ENCODE data around the gene CEP104.

The CEP104 gene

GRCh38 chr1:3785045-3785444 lies 72.0 kb downstream of the CEP104 start:
- Histone ChIP-seq H3K4me1 (ENCODE audit: insufficient read depth, low read length) (peaks cover 6% of the 10 kb centered on the region), H3K9me3 (ENCODE audit: control insufficient read depth, insufficient read depth, low read length) (no peaks in the 10 kb centered on the region), H3K36me3 (ENCODE audit: insufficient read depth, low read length) (peaks cover 33% of the 10 kb centered on the region), H3K9ac (ENCODE audit: low read depth, low read length) (no peak overlapping the region)

DNA sequence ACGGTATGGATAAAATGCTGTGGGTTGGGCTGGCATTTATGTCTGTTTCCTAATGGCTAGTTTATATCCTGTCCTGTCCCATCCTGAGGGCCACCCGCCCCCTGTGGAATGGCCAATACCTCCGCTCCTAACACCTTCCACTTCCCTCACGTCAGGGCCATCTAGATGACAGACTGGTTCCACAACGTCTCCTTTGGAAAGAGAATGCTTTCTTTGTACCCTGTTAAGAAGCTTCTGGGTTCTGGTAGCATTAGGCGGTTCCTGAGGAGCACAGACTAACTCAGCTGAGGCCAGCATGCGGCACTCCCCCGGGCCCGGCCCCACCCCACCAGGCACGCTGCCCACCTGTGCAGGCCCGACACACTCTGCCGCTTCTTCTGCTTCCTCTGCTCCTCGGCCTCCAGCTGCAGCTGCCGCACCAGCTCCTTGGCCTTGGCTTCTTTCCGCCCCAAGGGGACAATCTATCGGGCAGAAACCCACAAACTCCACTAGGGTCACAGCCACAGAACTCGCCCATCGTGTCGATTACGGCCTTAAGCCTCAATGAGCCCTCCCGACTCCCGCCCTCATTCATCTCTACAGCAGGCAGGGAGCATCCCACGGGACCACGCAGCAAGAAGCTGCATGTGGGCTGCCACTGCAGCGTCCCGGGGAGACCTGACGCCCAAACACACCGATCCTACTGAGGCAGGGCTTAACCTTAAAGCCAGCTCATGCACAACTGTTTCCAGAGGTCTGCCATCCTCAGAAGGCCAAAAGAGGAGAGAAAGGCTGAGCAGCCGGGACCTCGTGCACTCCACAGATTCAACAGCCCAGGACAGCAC lies 73.1 kb downstream of the CEP104 start:
- Histone ChIP-seq H3K36me3 (ENCODE audit: insufficient read depth, low read length) (peaks cover 38% of the 10 kb centered on the region), H3K9ac (ENCODE audit: low read depth, low read length) (no peak overlapping the region)

GRCh38 chr1:3780901-3781300 lies 76.1 kb downstream of the CEP104 start:
- peaks cover 37% of the 10 kb centered on the region for H3K36me3 ChIP-seq (ENCODE audit: insufficient read depth, low read length)
- H3K9me3 ChIP-seq (ENCODE audit: control insufficient read depth, insufficient read depth, low read length): no peaks in the 10 kb centered on the region
- H3K9ac ChIP-seq (ENCODE audit: low read depth, low read length): no peak overlapping the region
- H3K4me1 ChIP-seq (ENCODE audit: insufficient read depth, low read length): no peaks in the 10 kb centered on the region; the same call in 1 of the 2 replicates

More for the DNA sequence above, 73.1 kb downstream of the CEP104 start:
- Histone ChIP-seq H3K9me3 (ENCODE audit: control insufficient read depth, insufficient read depth, low read length) (no peaks in the 10 kb centered on the region), H3K4me1 (ENCODE audit: insufficient read depth, low read length) (no peaks in the 10 kb centered on the region)

GRCh38 chr1:3779912-3780416 lies 77.0 kb downstream of the CEP104 start:
- Histone ChIP-seq H3K4me1 (ENCODE audit: insufficient read depth, low read length) (peaks cover 9% of the 10 kb centered on the region; the same call in 1 of the 2 replicates), H3K9ac (ENCODE audit: low read depth, low read length) (no peak overlapping the region), H3K9me3 (ENCODE audit: control insufficient read depth, insufficient read depth, low read length) (no peaks in the 10 kb centered on the region), H3K36me3 (ENCODE audit: insufficient read depth, low read length) (peaks cover 35% of the 10 kb centered on the region)

- H3K9me3 ChIP-seq (ENCODE audit: control insufficient read depth, insufficient read depth, low read length): no peaks in the 10 kb centered on the region
- peaks cover 31% of the 10 kb centered on the region for H3K36me3 ChIP-seq (ENCODE audit: insufficient read depth, low read length)
- H3K4me1 ChIP-seq (ENCODE audit: insufficient read depth, low read length): peaks cover 12% of the 10 kb centered on the region; the same call in 1 of the 2 replicates
- H3K9ac ChIP-seq (ENCODE audit: low read depth, low read length): no peak overlapping the region
Measured at GRCh38 chr1:3779265-3779911, 77.6 kb downstream of the CEP104 start.

GRCh38 chr1:3778590-3779264 lies 78.3 kb downstream of the CEP104 start:
- H3K9ac ChIP-seq (ENCODE audit: low read depth, low read length): no peak overlapping the region
- peaks cover 24% of the 10 kb centered on the region for H3K36me3 ChIP-seq (ENCODE audit: insufficient read depth, low read length)
- peaks cover 14% of the 10 kb centered on the region; the same call in 1 of the 2 replicates for H3K4me1 ChIP-seq (ENCODE audit: insufficient read depth, low read length)
- H3K9me3 ChIP-seq (ENCODE audit: control insufficient read depth, insufficient read depth, low read length): no peaks in the 10 kb centered on the region

DNA sequence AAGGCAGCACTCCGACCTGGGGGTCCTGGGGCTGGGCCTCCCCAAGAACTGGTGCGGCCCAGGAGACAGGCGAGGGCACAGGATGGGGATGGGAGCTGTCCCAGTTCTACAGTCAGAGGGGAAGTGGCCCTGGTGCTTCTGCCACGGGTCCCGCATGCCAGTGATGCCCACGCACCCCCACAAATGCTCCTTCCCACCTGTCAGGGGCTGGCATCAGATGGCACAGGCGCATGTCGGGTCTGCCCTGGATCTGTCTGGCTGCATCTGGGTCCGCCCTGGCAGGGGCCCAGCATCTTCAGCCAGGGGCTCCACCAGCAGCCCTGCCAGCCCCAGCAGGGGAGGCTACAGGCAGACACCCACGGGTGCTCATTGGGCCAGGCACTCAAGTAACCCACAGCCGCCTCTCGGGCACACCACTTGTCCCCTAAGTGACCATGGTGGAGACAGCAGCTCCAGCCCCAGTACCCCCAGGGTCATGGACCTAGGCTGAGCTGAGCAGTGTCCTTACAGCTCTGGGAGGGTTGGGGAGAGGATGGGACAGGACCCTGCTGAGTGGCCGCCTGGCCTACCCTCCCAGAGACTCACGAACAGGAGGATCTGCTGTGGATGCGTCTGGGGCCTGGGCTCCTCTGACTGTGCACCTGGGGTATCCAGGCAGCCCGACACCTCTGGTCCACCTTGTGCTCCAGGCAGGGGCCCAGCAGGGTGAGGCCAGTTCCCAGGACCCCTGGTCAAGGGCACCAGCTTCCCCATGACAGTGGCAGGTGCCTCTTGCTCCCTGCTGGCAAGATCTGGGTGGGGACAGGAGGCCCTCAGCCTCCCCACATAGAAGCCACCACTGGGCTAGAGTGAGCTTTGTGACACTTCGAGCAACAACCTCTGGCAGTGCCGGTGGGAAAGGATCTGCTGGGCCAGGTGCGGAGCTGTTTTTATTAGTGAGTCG lies 79.1 kb downstream of the CEP104 start:
- H3K9ac ChIP-seq (ENCODE audit: low read depth, low read length): no peak overlapping the region
- no peaks in the 10 kb centered on the region for H3K9me3 ChIP-seq (ENCODE audit: control insufficient read depth, insufficient read depth, low read length)
- H3K4me1 ChIP-seq (ENCODE audit: insufficient read depth, low read length): peaks cover 14% of the 10 kb centered on the region; the same call in 1 of the 2 replicates
- H3K36me3 ChIP-seq (ENCODE audit: insufficient read depth, low read length): peaks cover 17% of the 10 kb centered on the region

DNA sequence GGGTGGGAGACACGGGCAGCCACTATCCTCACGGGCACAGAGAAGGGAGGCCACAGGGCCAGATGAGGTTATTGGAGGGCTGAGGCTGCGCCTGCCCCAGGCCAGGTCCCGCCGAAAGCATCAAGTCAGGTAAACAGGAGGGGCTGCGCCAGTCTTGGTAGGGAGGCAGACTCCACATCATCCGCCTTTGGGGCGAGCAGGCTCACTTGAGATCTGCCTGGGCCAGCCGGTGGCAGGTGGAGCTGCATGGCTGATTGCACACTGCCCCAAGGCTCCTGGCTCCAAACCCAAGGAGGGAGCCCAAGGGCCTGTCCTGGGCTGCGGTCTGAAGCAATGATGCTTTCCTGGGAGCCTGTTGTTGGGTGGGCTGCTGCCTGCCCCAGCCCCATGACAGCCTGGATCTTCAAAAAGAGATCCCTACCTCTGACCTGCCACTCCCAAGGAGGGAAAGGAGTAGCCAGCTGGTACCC lies 79.9 kb downstream of the CEP104 start:
- no peak overlapping the region for H3K9ac ChIP-seq (ENCODE audit: low read depth, low read length)
- peaks cover 11% of the 10 kb centered on the region for H3K36me3 ChIP-seq (ENCODE audit: insufficient read depth, low read length)
- H3K9me3 ChIP-seq (ENCODE audit: control insufficient read depth, insufficient read depth, low read length): no peaks in the 10 kb centered on the region
- H3K4me1 ChIP-seq (ENCODE audit: insufficient read depth, low read length): peaks cover 14% of the 10 kb centered on the region; the same call in 1 of the 2 replicates

GRCh38 chr1:3776231-3776961 lies 80.6 kb downstream of the CEP104 start:
- no peaks in the 10 kb centered on the region for H3K9me3 ChIP-seq (ENCODE audit: control insufficient read depth, insufficient read depth, low read length)
- peaks cover 15% of the 10 kb centered on the region; the same call in 1 of the 2 replicates for H3K4me1 ChIP-seq (ENCODE audit: insufficient read depth, low read length)
- H3K36me3 ChIP-seq (ENCODE audit: insufficient read depth, low read length): peaks cover 9% of the 10 kb centered on the region
- H3K9ac ChIP-seq (ENCODE audit: low read depth, low read length): no peak overlapping the region

DNA sequence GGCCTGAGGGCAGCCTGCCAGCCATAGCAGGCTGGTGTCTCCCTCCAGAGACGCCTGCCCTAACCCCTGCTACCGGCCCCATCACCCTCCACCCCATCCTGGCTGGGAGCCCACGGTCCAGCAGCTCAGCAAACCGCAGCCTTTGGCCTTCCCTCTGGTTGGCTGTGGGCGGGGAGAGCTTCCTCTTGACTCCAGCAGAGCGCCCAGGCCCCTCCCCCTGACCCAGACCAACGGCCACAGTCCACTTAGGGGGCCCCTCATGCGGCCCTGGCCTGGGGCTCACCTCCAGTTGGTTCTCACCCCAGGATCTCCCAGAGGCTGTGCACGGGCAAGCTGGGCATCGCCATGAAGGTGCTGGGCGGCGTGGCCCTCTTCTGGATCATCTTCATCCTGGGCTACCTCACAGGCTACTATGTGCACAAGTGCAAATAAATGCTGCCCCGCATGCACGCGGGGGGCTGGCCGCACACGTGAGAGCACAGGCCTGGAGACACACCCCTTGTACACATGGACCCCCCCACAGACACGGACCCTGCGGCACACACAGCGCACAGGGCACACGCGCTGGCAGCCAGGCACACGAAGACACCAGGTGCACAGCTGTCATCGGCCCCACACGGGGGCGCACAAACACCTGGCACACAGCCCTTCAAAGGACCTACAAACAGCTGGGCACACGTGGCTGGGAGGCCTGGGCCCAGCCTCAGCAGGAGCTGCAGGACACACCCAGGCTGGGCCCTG lies 81.4 kb downstream of the CEP104 start:
- H3K36me3 ChIP-seq (ENCODE audit: insufficient read depth, low read length): peaks cover 9% of the 10 kb centered on the region
- no peaks in the 10 kb centered on the region for H3K9me3 ChIP-seq (ENCODE audit: control insufficient read depth, insufficient read depth, low read length)
- H3K9ac ChIP-seq (ENCODE audit: low read depth, low read length): no peak overlapping the region
- peaks cover 18% of the 10 kb centered on the region; the same call in 1 of the 2 replicates for H3K4me1 ChIP-seq (ENCODE audit: insufficient read depth, low read length)

DNA sequence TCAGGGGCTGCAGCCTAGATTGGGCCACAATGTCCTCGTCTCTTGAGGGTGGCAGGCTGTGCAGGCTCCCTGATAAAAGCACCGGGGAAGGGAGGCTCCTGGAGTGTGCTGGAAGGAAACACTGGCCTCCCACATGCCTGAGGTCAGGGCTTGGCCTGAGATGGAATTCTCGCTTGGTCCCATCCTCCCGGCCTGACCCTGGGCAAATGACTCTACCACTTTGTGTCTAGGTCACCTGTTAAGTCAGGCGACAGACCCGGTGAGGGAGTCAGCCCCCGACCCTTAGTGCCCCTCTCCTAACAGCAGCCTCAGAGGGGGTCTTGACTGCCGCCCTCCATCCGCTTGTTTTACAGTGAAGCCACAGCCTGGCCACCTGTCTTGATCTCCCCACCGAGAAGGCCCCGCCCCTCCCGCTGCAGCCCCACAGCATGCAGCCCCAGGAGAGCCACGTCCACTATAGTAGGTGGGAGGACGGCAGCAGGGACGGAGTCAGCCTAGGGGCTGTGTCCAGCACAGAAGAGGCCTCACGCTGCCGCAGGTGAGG lies 82.0 kb downstream of the CEP104 start:
- Histone ChIP-seq H3K4me1 (ENCODE audit: insufficient read depth, low read length) (peaks cover 18% of the 10 kb centered on the region; the same call in 1 of the 2 replicates), H3K9me3 (ENCODE audit: control insufficient read depth, insufficient read depth, low read length) (no peaks in the 10 kb centered on the region), H3K9ac (ENCODE audit: low read depth, low read length) (no peak overlapping the region), H3K36me3 (ENCODE audit: insufficient read depth, low read length) (peaks cover 5% of the 10 kb centered on the region)

DNA sequence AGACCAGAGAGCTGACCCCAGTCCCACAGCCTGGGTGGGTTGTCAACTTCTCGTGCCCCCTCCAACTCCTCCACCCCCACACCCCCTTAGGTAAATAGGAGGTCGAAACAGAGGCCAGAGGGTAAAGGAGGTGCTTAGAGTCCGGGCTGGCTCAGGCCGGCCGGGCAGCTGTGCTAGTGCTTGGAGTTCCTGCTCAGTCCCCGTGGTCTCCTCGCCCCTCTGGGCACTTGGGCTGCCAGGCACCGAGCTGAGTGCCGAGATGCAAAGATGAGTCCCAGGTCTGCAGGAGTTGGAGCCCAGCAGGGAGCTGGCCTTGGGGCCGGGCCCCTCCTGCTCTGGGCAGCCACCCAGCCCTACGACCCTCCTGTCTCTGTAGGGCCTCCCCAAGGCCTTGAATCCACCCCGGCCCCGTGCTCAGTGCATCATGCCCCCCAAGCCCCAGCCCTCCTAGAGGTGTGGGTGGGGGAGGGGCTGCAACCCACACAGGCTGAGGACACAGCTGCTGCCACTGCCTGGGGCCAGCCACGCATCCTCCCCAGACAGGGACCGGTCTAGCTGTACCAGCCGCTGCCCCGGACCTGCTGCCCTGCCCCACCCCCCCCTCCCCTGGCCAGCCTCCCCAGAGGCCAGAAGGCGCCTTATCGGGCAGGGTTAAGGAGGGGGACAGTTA lies 82.6 kb downstream of the CEP104 start:
- Histone ChIP-seq H3K4me1 (ENCODE audit: insufficient read depth, low read length) (peaks cover 18% of the 10 kb centered on the region; the same call in 1 of the 2 replicates), H3K36me3 (ENCODE audit: insufficient read depth, low read length) (peaks cover 3% of the 10 kb centered on the region; the same call in 1 of the 2 replicates), H3K9me3 (ENCODE audit: control insufficient read depth, insufficient read depth, low read length) (no peaks in the 10 kb centered on the region), H3K9ac (ENCODE audit: low read depth, low read length) (no peak overlapping the region)

Data from ES-I3 (cell line).